ENCODE measurements around the gene PSRC1.
A peak's percentile ranks its signal among the peaks of the same experiment; 100 is the strongest.
"Not testable (repeated sequence)": the region's sequence is repeated elsewhere in the genome, so short reads cannot be mapped to it uniquely, and the experiment has no call there.

Gene PSRC1

DNA sequence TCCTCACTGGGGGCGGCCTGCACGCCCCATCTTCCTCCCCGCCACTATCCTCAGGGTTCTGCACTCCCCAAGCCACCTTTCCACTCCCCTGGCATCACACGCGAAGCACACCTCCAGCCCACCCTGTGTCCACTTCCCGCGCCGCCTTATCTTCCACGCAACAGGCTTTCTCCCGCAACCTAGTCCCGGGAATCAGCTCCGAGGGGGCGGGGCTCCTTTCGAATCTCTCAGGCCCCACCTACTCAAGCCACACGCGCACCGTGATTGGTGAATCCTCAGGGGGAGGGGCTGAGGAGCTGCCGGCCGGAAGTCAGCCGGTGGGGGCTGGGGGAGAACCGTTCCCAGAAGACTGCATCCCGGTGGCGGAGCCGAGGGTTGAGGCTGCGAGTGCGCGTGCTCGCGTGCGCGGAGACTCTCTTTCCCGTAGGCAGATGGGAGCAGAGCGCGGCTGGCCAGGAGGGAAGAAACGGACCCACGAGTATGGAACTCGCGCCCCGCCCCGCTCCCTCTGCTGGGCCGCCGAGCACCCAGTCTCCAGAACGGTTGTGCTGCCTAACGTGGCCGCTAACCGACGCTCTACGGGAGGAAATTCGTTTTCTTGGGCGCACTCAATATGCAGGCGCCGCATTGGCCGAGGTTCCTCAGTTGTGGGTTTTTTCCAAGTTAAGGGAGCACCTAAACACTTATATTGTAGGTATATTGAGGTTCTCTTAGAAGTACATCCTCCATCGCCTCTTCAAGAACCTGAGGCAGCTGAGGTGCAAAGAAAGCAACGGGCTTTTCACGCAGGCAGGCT is at the start of gene PSRC1:
Gene PSRC1 (minus strand): TSS at position 194 of the 796 bp plus-strand sequence.
- peak; percentile 93 for DNase-seq

DNA sequence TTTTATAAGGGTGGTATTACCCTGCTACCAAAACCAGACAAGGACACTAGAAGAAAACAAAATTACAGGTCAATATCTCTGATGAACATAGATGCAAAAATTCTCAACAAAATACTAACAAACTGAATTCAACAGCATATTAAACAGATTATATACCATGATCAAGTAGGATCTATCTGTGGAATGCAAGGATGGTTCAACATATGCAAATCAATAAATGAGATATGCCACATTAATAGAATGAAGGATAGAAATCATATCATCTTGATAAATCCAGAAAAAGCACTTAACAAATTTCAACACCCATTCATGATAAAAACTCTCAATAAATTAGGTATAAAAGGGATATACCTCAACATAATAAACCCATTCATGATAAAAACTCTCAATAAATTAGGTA is 48.2 kb upstream of the PSRC1 start:
- no peak for DNase-seq

- no peak for DNase-seq
Observed at GRCh38 chr1:109327285-109327684, 44.3 kb upstream of the PSRC1 start.

DNA sequence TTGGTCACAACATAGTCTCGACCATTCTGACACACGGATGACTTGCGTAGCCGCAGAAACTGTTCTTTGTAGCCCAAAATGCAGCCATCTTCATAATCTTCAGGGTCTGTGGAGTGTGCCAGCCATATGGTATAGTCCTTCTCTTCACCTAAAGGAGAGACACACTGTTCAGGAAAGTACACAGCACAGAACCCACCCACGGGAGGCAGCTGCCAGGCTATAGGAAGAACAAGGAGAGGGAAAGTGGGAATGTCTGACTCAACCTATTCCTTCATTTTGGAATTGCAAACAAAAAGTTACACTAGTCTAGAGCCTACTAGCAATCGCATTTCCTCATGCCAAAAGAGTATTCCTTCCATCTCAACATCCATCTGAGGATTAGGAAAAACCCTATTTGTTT is 40.0 kb upstream of the PSRC1 start:
- no peak for DNase-seq

DNA sequence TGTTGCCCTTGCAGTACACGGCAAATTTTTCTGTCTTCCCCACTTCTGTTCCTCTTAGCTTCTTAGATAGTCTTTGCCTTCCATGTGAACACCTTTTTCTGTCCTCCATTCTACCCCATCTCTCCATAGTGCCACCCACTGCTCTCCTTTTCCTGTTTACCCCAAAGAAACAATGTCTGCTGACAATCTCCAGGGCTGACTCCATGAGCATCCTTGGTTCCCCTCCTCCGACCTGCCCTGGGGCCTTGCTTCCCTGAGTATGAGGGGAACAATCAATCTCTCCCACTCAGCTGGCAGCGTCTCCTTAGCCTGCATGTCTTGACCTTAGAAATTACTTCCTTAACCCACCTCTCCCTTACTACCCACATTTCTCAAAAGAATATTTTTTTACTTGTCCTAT is 36.2 kb upstream of the PSRC1 start:
- no peak for DNase-seq

DNA sequence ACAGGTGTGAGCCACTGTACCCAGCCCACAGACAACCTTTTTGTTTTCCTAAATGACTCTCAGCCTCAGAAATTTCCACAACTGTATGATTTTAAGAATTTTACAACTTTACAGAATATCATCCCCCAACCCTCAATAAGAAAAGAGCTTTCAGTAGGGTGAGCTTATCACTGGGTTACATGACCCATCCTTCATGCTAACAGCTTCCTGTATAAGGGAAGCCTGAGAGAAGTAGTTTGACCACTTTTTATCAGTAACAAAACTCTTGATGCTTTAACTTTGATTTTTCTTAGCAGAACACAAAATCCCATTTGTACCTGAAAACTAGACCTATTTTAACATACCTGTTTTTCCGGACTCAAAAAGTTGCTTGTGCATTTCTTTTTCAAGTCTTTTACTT is 33.6 kb upstream of the PSRC1 start:
- DNase-seq, result no peak

- no peak for DNase-seq
Observed at GRCh38 chr1:109315288-109315687, 32.3 kb upstream of the PSRC1 start.

- no peak for DNase-seq
Observed at GRCh38 chr1:109314795-109315194, 31.9 kb upstream of the PSRC1 start.

GRCh38 chr1:109312978-109313775 is 30.2 kb upstream of the PSRC1 start:
- no peak for DNase-seq

GRCh38 chr1:109312246-109312645 is 29.3 kb upstream of the PSRC1 start:
- DNase-seq, result no peak

DNA sequence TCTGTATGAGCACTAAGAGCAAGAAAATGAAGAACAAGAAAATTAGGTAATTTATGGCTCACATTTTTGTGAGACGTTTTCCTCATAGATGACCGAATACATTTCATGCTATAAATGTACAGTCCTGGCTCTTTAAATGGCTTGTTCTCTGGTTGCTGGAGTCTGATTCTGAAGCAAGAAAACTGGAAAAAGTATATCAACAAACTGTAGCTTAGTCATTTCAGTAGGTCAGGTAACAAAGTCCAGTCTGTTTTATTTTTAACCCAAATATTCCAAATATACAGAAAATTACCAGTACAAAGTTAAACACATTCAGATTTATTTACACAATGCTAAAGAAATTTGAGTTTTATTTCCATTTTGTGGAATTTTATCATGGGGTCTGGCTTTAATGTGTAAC is 26.4 kb upstream of the PSRC1 start:
- no peak for DNase-seq

- DNase-seq, result no peak
Observed at GRCh38 chr1:109307274-109308021, 24.5 kb upstream of the PSRC1 start.

DNA sequence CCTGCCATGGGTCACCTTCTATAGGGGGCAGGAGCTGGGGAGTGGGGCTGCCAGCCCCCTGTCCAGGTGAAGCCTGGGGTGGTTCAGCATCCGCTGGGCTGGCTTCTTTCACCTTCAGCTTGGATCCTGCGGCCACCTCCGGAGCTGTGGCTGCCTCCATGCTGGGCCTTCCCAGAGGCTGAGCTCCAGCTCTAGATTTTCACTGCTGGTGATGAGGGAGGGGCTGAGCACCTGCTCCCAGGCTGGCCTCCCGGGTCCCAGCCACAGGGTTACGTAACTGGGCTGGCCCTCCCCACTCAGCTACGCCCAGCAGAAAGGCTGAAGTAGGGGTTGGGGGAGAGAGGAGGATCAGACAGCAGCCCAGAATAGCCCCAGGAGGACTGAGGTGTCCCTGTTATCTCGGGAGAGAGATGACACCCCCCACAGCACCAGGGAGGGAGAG is 23.9 kb upstream of the PSRC1 start, which contains the start of gene MYBPHL:
Gene MYBPHL (minus strand): TSS at position 180 of the 442 bp plus-strand sequence. CDS start 20 bp downstream, at position 160.
- no peak for DNase-seq

DNA sequence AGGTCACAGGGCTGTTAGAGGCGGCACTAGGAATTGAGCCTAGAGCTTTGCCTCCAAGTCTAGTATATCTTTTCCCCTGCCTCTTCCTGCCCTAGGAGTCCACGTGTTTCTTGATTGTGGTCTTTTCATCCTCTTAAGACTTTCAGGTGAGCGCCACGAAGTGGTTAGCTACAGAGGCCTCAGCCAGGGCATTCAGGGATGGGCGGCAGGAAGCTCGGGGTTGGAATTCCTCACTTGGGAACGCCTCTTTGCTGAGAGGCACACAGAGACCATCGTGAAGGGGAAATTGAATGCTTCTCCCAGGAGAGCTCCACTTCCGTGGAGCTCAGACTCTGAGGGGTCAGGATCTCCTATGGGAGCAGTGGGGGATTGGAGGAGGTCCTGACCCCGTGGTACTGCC is 23.0 kb upstream of the PSRC1 start:
- not testable (repeated sequence) for DNase-seq

DNA sequence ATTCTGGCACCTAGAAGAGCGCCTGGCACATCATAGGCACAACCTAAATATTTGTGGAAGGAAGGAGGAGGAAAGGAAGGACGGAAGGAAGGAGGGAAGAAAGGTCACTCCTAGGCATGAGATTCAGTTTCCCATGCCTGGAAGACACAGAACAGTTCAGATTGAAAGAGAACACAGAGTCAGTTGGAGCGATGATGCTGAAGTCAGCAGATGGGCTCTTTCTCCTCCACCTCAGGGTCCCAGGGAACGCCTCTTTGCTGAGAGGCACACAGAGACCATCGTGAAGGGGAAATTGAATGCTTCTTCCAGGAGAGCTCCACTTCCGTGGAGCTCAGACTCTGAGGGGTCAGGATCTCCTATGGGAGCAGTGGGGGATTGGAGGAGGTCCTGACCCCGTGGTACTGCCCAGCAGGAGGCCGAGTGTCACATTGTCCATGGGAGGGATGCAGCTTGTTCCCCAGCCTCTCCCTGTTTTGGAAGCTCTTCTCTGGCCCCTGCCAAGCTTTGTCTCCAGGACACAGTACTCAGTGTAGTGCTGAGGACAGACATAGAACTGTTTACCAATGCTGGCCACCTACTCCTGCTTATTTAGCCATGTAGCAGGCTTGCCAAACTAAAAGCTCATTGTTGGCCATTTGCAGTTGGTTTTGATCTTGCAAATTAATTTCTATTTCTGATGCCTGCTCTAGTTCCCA is 21.4 kb upstream of the PSRC1 start:
- no peak for DNase-seq

GRCh38 chr1:109301874-109302273 is 18.9 kb upstream of the PSRC1 start:
- DNase-seq, result no peak

DNA sequence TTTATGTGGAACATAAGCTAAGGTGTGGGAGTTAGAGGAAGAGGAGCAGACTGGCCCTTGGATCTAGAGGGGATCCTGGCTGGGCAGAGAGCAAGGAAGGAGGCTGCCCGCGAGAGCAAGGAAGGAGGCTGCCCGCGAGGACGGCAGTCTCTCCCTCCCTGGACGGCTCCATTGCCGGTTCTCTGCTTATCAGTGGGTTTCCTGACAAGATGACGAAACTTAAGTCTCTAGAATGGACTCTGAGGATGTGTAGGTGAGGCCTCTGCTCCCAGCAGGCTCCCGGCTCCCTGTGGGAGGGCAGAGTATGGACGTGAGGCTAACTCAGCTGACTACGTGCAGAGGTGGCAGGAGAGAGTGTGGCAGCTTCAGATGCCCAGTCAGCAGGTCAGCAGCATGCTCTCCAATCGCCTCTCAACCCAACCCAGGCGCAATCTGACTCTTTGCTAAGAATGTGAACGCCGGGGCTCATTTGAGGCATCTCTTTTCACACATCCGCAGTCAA is 17.8 kb upstream of the PSRC1 start:
- DNase-seq, result no peak

GRCh38 chr1:109299558-109300343 is 16.8 kb upstream of the PSRC1 start:
- DNase-seq, result no peak

DNA sequence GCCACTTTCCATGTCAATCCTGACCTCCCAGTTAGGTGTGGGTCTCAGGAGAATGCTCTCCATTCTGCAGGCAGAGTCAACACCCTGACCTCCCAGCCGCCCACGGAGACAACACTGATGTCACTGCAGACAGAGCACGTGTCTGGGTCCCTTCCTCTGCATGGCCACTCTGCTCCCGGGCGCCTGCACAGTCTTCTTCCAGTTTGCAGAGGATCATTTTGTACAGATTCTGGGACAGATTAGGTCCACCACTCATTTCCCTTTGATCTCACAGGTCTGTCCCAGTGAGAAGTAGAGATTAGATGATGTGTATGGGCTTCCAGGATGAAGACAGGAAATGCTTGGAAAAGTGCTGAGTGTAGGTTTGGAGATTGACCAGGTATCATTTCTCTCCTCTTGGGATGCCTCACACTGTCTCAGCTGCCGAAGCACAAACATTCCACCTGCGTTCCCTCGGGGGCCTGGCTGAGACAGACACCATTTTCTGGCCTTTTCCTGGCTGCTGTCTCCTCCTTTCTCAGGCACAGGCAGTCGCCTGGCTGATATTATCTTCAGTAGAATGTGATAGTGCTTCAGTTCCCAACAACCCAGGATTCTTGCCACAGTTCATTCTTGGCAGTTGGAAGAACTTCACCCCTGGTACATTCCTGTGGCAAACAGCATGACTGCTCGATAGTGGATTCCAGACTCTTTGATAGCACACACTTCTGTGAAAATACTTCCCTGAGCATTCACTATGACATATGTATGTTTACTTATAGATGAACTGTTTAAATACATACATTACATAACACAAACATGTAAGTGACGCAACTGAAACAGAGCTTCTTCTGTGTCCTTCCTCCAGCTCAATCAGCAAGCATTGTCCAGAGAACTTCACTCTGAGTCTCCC is 16.0 kb upstream of the PSRC1 start:
- no peak for DNase-seq

DNA sequence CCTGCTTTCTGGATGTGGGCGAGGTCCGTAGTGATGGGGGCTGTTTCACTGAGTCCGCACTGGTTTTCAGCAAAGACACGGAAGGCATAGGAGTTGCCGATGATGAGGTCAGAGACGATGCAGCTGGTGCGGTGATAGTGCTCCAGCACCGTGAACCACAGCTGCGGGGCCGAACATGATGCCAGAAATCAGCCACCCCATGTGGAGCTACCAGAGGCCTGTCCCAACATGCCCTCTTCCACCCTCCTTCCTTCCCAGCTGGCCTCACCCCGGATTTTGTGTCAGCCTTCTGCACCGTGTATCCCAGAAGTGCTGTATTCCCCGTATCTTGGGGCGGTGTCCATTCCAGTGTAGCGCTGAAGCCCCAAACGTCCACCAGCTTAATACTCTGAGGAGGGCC is 13.8 kb upstream of the PSRC1 start:
- no peak for DNase-seq
